HepG2 (cell line): ENCODE data around the gene AKAP6. TPM values are rescaled to one million over a fixed set of nuclear protein-coding genes. Genes with fewer than 3 reads are reported as not detected.

Experiments
- ATAC-seq: fragments of 200-7000 bp; cut with Tn5 transposase; 3 replicates; pipeline ENCODE4 v1.9.1; 2020; ENCODE audit warnings: mild to moderate bottlenecking, moderate library complexity
- BruUV-seq: library from RNA; stranded (reverse); fragments of 400-500 nt; replicated peaks from 2 replicates; lab custom pipeline; 2021; lab: Mats Ljungman, UMichigan
- CTCF ChIA-PET: fragments of 300-600 bp; formaldehyde crosslinking; extraction: SDS; loops from one replicate; lab custom pipeline; 2021; ENCODE audit warnings: low total read pairs, inconsistent platforms, low intra/inter-chr PET ratio; lab: Yijun Ruan, JAX
- POLR2A ChIA-PET: fragments of 350-600 bp; sonication (Branson Sonifier 250); formaldehyde crosslinking; loops from one replicate; lab custom pipeline; 2020; ENCODE audit warnings: antibody characterized with exemption, inconsistent platforms; lab: Yijun Ruan, JAX
- DNase-seq: peaks from one replicate; pipeline ENCODE4 v3.0.0-alpha.2; 2015; ENCODE audit warnings: low spot score
- FAIRE-seq: peaks from 3 replicates; lab custom pipeline; 2011; peaks lifted over from hg19 to GRCh38; lab: Jason Lieb, UNC
- H2AFZ ChIP-seq: one replicate; pipeline ENCODE4 v1.6.1; 2011; ENCODE audit warnings: low read length, inconsistent platforms
- H3K27ac ChIP-seq: fragments of 300-600 bp; 3 replicates; pipeline ENCODE4 v1.8.0; 2011; ENCODE audit warnings: mixed run types, mild to moderate bottlenecking, mixed read lengths, low read length, inconsistent platforms; ENCODE audit not compliant: insufficient read depth; ENCODE audit errors: extremely low read length
- H3K27me3 ChIP-seq, 2 experiments: fragments of 200-600 bp in 1 of 2; 2 replicates in 1 of 2; 3 replicates in 1 of 2; pipeline versions ENCODE4 v1.6.0 to v1.8.0; 2011; ENCODE audit warnings: low read length in 2 of 2, mild to moderate bottlenecking in 2 of 2, moderate library complexity in 2 of 2, inconsistent platforms in 1 of 2; ENCODE audit not compliant: insufficient read depth in 2 of 2, control insufficient read depth in 1 of 2
- H3K36me3 ChIP-seq, 2 experiments: fragments of 200-600 bp in 1 of 2; replicated peaks in 1 of 2; 2 replicates in 1 of 2; 3 replicates in 1 of 2; pipeline versions ENCODE4 v1.5.1 to v1.8.0; 2011; ENCODE audit warnings: low read length in 2 of 2, inconsistent platforms in 1 of 2; ENCODE audit not compliant: insufficient read depth in 2 of 2, control insufficient read depth in 1 of 2
- H3K4me1 ChIP-seq: 2 replicates; pipeline ENCODE4 v1.5.1; 2012; ENCODE audit warnings: low read length, inconsistent platforms; ENCODE audit not compliant: insufficient read depth
- H3K4me2 ChIP-seq: 2 replicates; pipeline ENCODE4 v1.6.0; 2011; ENCODE audit warnings: low read depth, low read length, inconsistent platforms
- H3K4me3 ChIP-seq, 3 experiments: fragments of 200-600 bp in 1 of 3; sonication (generic), shearing (Covaris generic) in 1 of 3; replicated peaks in 1 of 3; 2 replicates each; pipeline ENCODE4 v1.5.1; 2011 to 2016; ENCODE audit warnings: low read length in 3 of 3, inconsistent platforms in 2 of 3, low read depth in 2 of 3, mild to moderate bottlenecking in 2 of 3, control low read depth in 1 of 3, mixed read lengths in 1 of 3; ENCODE audit not compliant: insufficient read depth in 1 of 3
- H3K79me2 ChIP-seq: one replicate; pipeline ENCODE4 v1.6.1; 2011; ENCODE audit warnings: low read length, inconsistent platforms; ENCODE audit not compliant: insufficient read depth
- H3K9ac ChIP-seq: 2 replicates; pipeline ENCODE4 v1.6.0; 2011; ENCODE audit warnings: mild to moderate bottlenecking, low read depth, low read length, inconsistent platforms; ENCODE audit not compliant: insufficient read depth
- H3K9me3 ChIP-seq: 2 replicates; pipeline ENCODE4 v1.5.1; 2012; ENCODE audit warnings: mild to moderate bottlenecking, low read length
- H4K20me1 ChIP-seq: 2 replicates; pipeline ENCODE4 v1.6.0; 2011; ENCODE audit warnings: inconsistent platforms, mild to moderate bottlenecking, low read length, moderate library complexity; ENCODE audit not compliant: insufficient read depth
- HNRNPK ChIP-seq: fragments of 200-400 bp; formaldehyde crosslinking; IDR thresholded peaks from 2 replicates; pipeline ENCODE4 v1.6.1; 2018; ENCODE audit warnings: low read length, low read depth, moderate library complexity, mild to moderate bottlenecking; ENCODE audit not compliant: poor library complexity, severe bottlenecking
- SOX13 ChIP-seq, 3 experiments: fragments of 450-650 bp in 1 of 3; sonication (generic) in 1 of 3; formaldehyde crosslinking in 1 of 3; IDR thresholded peaks in 2 of 3; conservative IDR thresholded peaks in 1 of 3; 2 replicates each; pipeline versions ENCODE4 v1.5.0 to v1.6.1; 2016 to 2020; ENCODE audit warnings: antibody characterized with exemption in 1 of 3, mild to moderate bottlenecking in 1 of 3, missing compliant biosample characterization in 1 of 3, missing genetic modification reagents in 1 of 3, moderate library complexity in 1 of 3
- ZC3H4 ChIP-seq: sonication (generic); formaldehyde crosslinking; IDR thresholded peaks from 2 replicates; pipeline ENCODE4 v1.4.0; 2020; ENCODE audit warnings: missing genetic modification reagents, borderline replicate concordance
- in situ Hi-C: cut with HindIII; loops from 2 replicates; pipeline ENCODE4 v1.10.0; 2017; ENCODE audit warnings: low pct_unique_long_range_greater_than_20kb; ENCODE audit not compliant: extremely low pct_ligation_motif_present
- intact Hi-C: fragments of 100-400 bp; cut with micrococcal nuclease; formaldehyde crosslinking; loops from one replicate; pipeline ENCODE4 v1.10.0; 2022; ENCODE audit not compliant: unreplicated experiment
- polyA plus RNA-seq, 8 experiments: library from polyadenylated mRNA; depleted of rRNA in 3 of 8; stranded (reverse) in 7 of 8; unstranded in 1 of 8; fragments of >200 nt; fragmentation: Illumina TruSeq in 4 of 8; extraction: Trizol in 4 of 8; gene quantifications; 2 replicates each; pipeline versions ENCODE4 v1.2.1 to v1.2.3, GENCODE V29; 2011 to 2016; ENCODE audit warnings: low read depth in 4 of 8, missing spikeins in 1 of 8, mixed read lengths in 1 of 8; ENCODE audit not compliant: insufficient read depth in 1 of 8
- total RNA-seq, 5 experiments: library from RNA; depleted of rRNA; stranded (reverse); fragments of >200 nt; fragmentation: Illumina TruSeq; extraction: Trizol; gene quantifications; 2 replicates each; pipeline ENCODE4 v1.2.3, GENCODE V29; 2016; ENCODE audit warnings: low read depth in 1 of 5
- TF ChIP-seq, protein P1 (sequence below), 2 experiments: fragments of 450-650 bp in 1 of 2; sonication (generic) in 1 of 2; formaldehyde crosslinking in 1 of 2; IDR thresholded peaks; 2 replicates each; pipeline versions ENCODE4 v1.6.1 to v1.8.0; 2016 to 2022; ENCODE audit warnings: antibody characterized with exemption in 1 of 2, mild to moderate bottlenecking in 1 of 2, missing genetic modification reagents in 1 of 2

Gene AKAP6
- total and polyA plus RNA-seq, 2 of the 13 experiments (the other 11 are each of a cell fraction or from before 2014, with no cell fraction given): 1.4 TPM

- Histone ChIP-seq H2AFZ (no peak overlapping the region), H3K4me3 (no peak overlapping the region), H3K9ac (no peak overlapping the region), H3K79me2 (no peaks in the 10 kb centered on the region), H3K27ac (no peak overlapping the region), H4K20me1 (no peaks in the 10 kb centered on the region), H3K4me2 (no peak overlapping the region), H3K27me3 (no peaks in the 10 kb centered on the region), H3K9me3 (no peaks in the 10 kb centered on the region), H3K4me1 (peaks cover 10% of the 10 kb centered on the region), H3K36me3 (no peaks in the 10 kb centered on the region)
- no peak for DNase-seq
- FAIRE-seq: no peak
- no peak for ATAC-seq
- BruUV-seq: no TSS peak
- intact Hi-C loops (loop anchor here (10.0 kb wide), 1 partner anchor 283 kb away; no protein-coding TSS in a partner anchor), in situ Hi-C loops (no loop called here)
- ChIA-PET POLR2A (no interaction called here), CTCF (no interaction called here)
- no peak for TF ChIP-seq ZC3H4
- no peak for TF ChIP-seq SOX13 (IDR thresholded peaks at IDR 0.05)
- TF ChIP-seq SOX13 (CRISPR knock-in tag; conservative IDR thresholded peaks at IDR 0.05 in 1 of 2, IDR thresholded peaks at IDR 0.05 in 1 of 2): peak in 1 of 2 experiments; percentile 35; a peak in 1 of 4 replicates
- TF ChIP-seq, protein P1, sequence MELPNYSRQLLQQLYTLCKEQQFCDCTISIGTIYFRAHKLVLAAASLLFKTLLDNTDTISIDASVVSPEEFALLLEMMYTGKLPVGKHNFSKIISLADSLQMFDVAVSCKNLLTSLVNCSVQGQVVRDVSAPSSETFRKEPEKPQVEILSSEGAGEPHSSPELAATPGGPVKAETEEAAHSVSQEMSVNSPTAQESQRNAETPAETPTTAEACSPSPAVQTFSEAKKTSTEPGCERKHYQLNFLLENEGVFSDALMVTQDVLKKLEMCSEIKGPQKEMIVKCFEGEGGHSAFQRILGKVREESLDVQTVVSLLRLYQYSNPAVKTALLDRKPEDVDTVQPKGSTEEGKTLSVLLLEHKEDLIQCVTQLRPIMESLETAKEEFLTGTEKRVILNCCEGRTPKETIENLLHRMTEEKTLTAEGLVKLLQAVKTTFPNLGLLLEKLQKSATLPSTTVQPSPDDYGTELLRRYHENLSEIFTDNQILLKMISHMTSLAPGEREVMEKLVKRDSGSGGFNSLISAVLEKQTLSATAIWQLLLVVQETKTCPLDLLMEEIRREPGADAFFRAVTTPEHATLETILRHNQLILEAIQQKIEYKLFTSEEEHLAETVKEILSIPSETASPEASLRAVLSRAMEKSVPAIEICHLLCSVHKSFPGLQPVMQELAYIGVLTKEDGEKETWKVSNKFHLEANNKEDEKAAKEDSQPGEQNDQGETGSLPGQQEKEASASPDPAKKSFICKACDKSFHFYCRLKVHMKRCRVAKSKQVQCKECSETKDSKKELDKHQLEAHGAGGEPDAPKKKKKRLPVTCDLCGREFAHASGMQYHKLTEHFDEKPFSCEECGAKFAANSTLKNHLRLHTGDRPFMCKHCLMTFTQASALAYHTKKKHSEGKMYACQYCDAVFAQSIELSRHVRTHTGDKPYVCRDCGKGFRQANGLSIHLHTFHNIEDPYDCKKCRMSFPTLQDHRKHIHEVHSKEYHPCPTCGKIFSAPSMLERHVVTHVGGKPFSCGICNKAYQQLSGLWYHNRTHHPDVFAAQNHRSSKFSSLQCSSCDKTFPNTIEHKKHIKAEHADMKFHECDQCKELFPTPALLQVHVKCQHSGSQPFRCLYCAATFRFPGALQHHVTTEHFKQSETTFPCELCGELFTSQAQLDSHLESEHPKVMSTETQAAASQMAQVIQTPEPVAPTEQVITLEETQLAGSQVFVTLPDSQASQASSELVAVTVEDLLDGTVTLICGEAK (IDR thresholded peaks at IDR 0.05): 0 out of 2 replicates have a peak, but pooled peaks have one; percentile 31
- TF ChIP-seq, protein P1 (CRISPR knock-in tag; IDR thresholded peaks at IDR 0.05): no peak
- TF ChIP-seq HNRNPK: peak; percentile 22
Observed at GRCh38 chr14:32567543-32568384, 238.7 kb downstream of the AKAP6 start.
